GM08714 (cell line): Measurements from ENCODE around the gene COL11A2.

Experiments used
- H3K4me3 ChIP-seq: fragments of 200-500 bp; sonication (Bioruptor generic); 2 replicates; pipeline ENCODE4 v1.5.1; 2014; ENCODE audit warnings: mild to moderate bottlenecking, low read length, inconsistent platforms
- ZNF274 ChIP-seq: IDR thresholded peaks from 2 replicates; pipeline ENCODE4 v1.6.1; 2012; ENCODE audit warnings: mild to moderate bottlenecking, low read depth, low read length

Gene COL11A2

GRCh38 chr6:33173535-33174180 is 18.6 kb downstream of the COL11A2 start:
- H3K4me3 ChIP-seq: no peak overlapping the region
- no peak for TF ChIP-seq ZNF274

GRCh38 chr6:33172688-33173534 is 19.4 kb downstream of the COL11A2 start:
- no peak overlapping the region for H3K4me3 ChIP-seq
- no peak for TF ChIP-seq ZNF274

- TF ChIP-seq ZNF274: no peak
- no peak overlapping the region for H3K4me3 ChIP-seq
Measured at GRCh38 chr6:33171880-33172687, 20.2 kb downstream of the COL11A2 start.

- no peak overlapping the region for H3K4me3 ChIP-seq
- TF ChIP-seq ZNF274: no peak
Measured at GRCh38 chr6:33171016-33171879, 21.0 kb downstream of the COL11A2 start.

- TF ChIP-seq ZNF274: no peak
- H3K4me3 ChIP-seq: no peak overlapping the region
Measured at GRCh38 chr6:33170176-33171015, 21.9 kb downstream of the COL11A2 start.

GRCh38 chr6:33169291-33170175 is 22.7 kb downstream of the COL11A2 start:
- no peak overlapping the region for H3K4me3 ChIP-seq
- no peak for TF ChIP-seq ZNF274

GRCh38 chr6:33168639-33169038 is 23.6 kb downstream of the COL11A2 start:
- TF ChIP-seq ZNF274: no peak

GRCh38 chr6:33168284-33168601 is 24.0 kb downstream of the COL11A2 start:
- no peak overlapping the region for H3K4me3 ChIP-seq
- no peak for TF ChIP-seq ZNF274

More at GRCh38 chr6:33168639-33169038, 23.6 kb downstream of the COL11A2 start:
- no peak overlapping the region for H3K4me3 ChIP-seq

GRCh38 chr6:33167374-33168283 is 24.6 kb downstream of the COL11A2 start:
- TF ChIP-seq ZNF274: no peak
- H3K4me3 ChIP-seq: no peak overlapping the region

GRCh38 chr6:33166811-33167210 is 25.5 kb downstream of the COL11A2 start:
- TF ChIP-seq ZNF274: no peak
- no peak overlapping the region for H3K4me3 ChIP-seq

- TF ChIP-seq ZNF274: no peak
- no peak overlapping the region for H3K4me3 ChIP-seq
Measured at GRCh38 chr6:33166363-33166762, 25.9 kb downstream of the COL11A2 start.
